ENCODE measurements around the gene PAQR7. TPM values are rescaled to one million over a fixed set of nuclear protein-coding genes. Genes with fewer than 3 reads are reported as not detected.

The PAQR7 gene
- polyA plus RNA-seq, 1 donor from 2014 or later: 4.1 TPM

- Histone ChIP-seq H3K4me3 (ENCODE audit: low read length) (no peak overlapping the region), H3K27ac (ENCODE audit: low read length) (no peak overlapping the region), H4K20me1 (ENCODE audit: insufficient read depth) (no peaks in the 10 kb centered on the region), H3F3A (ENCODE audit: insufficient read depth, low read length, poor library complexity, severe bottlenecking) (no peaks in the 10 kb centered on the region), H3K9me3 (ENCODE audit: low read length) (no peaks in the 10 kb centered on the region), H3K9ac (ENCODE audit: low read length) (no peak overlapping the region), H3K9me2 (ENCODE audit: insufficient read depth, low read length) (no peaks in the 10 kb centered on the region), H3K79me2 (replicated peaks; ENCODE audit: insufficient read depth, low read length) (no peaks in the 10 kb centered on the region), H3K27me3 (ENCODE audit: insufficient read depth, low read depth, low read length) (no peaks in the 10 kb centered on the region), H3K4me2 (ENCODE audit: low read length) (no peak overlapping the region), H3K36me3 (ENCODE audit: insufficient read depth, low read length) (peaks cover 5% of the 10 kb centered on the region), H2AFZ (ENCODE audit: low read depth, low read length) (no peak overlapping the region)
- TF ChIP-seq TAF1 (IDR thresholded peaks at IDR 0.05; ENCODE audit: low read depth): no peak
Measured at GRCh38 chr1:25867210-25867991, 8.1 kb downstream of the PAQR7 start.

- Histone ChIP-seq H3K27ac (ENCODE audit: low read length) (no peak overlapping the region), H3K27me3 (ENCODE audit: insufficient read depth, low read depth, low read length) (no peaks in the 10 kb centered on the region), H3K4me2 (ENCODE audit: low read length) (no peak overlapping the region), H4K20me1 (ENCODE audit: insufficient read depth) (no peaks in the 10 kb centered on the region), H3K9me3 (ENCODE audit: low read length) (no peaks in the 10 kb centered on the region), H3K4me3 (ENCODE audit: low read length) (no peak overlapping the region), H3K79me2 (replicated peaks; ENCODE audit: insufficient read depth, low read length) (no peaks in the 10 kb centered on the region), H3K36me3 (ENCODE audit: insufficient read depth, low read length) (peaks cover 5% of the 10 kb centered on the region), H3F3A (ENCODE audit: insufficient read depth, low read length, poor library complexity, severe bottlenecking) (no peaks in the 10 kb centered on the region), H3K9me2 (ENCODE audit: insufficient read depth, low read length) (no peaks in the 10 kb centered on the region), H3K9ac (ENCODE audit: low read length) (no peak overlapping the region), H2AFZ (ENCODE audit: low read depth, low read length) (no peak overlapping the region)
- TF ChIP-seq TAF1 (IDR thresholded peaks at IDR 0.05; ENCODE audit: low read depth): no peak
- TF ChIP-seq MXI1 (conservative IDR thresholded peaks at IDR 0.05; ENCODE audit: poor library complexity, severe bottlenecking): no peak
Measured at GRCh38 chr1:25866288-25866687, 9.2 kb downstream of the PAQR7 start.

GRCh38 chr1:25864434-25864833, 11.1 kb downstream of the PAQR7 start:
- Histone ChIP-seq H4K20me1 (ENCODE audit: insufficient read depth) (no peaks in the 10 kb centered on the region), H3K27me3 (ENCODE audit: insufficient read depth, low read depth, low read length) (no peaks in the 10 kb centered on the region), H3K36me3 (ENCODE audit: insufficient read depth, low read length) (peaks cover 5% of the 10 kb centered on the region), H3K4me2 (ENCODE audit: low read length) (no peak overlapping the region), H2AFZ (ENCODE audit: low read depth, low read length) (no peak overlapping the region), H3K79me2 (replicated peaks; ENCODE audit: insufficient read depth, low read length) (no peaks in the 10 kb centered on the region), H3K27ac (ENCODE audit: low read length) (no peak overlapping the region), H3K4me3 (ENCODE audit: low read length) (no peak overlapping the region), H3F3A (ENCODE audit: insufficient read depth, low read length, poor library complexity, severe bottlenecking) (no peaks in the 10 kb centered on the region), H3K9ac (ENCODE audit: low read length) (no peak overlapping the region), H3K9me3 (ENCODE audit: low read length) (no peaks in the 10 kb centered on the region), H3K9me2 (ENCODE audit: insufficient read depth, low read length) (no peaks in the 10 kb centered on the region)
- TF ChIP-seq MXI1 (conservative IDR thresholded peaks at IDR 0.05; ENCODE audit: poor library complexity, severe bottlenecking) (no peak), REST (IDR thresholded peaks at IDR 0.05; ENCODE audit: borderline replicate concordance) (no peak), EZH2 (IDR thresholded peaks at IDR 0.05; ENCODE audit: borderline replicate concordance, insufficient read depth, low read length, poor library complexity, severe bottlenecking) (no peak), TAF1 (IDR thresholded peaks at IDR 0.05; ENCODE audit: low read depth) (no peak)
